HepG2 (cell line): ENCODE data around the gene IRF2BPL. TPM values are rescaled to one million over a fixed set of nuclear protein-coding genes. Genes with fewer than 3 reads are reported as not detected.

Source experiments
- ARNT ChIP-seq: fragments of 450-650 bp; IDR thresholded peaks from 2 replicates; pipeline ENCODE4 v1.6.1; 2017
- BCL3 ChIP-seq: sonication (generic); formaldehyde crosslinking; IDR thresholded peaks from 2 replicates; pipeline ENCODE4 v1.5.1; 2020; ENCODE audit warnings: mild to moderate bottlenecking, missing genetic modification reagents, moderate library complexity
- ETS1 ChIP-seq: sonication (generic); formaldehyde crosslinking; IDR thresholded peaks from 2 replicates; pipeline ENCODE4 v1.4.0; 2020; ENCODE audit warnings: missing genetic modification reagents
- HCFC1 ChIP-seq: fragments of 150-350 bp; IDR thresholded peaks from 2 replicates; pipeline ENCODE4 v1.6.1; 2014; ENCODE audit warnings: low read depth, low read length
- MEIS2 ChIP-seq: sonication (generic); formaldehyde crosslinking; IDR thresholded peaks from 2 replicates; pipeline ENCODE4 v1.9.0; 2021; ENCODE audit warnings: mild to moderate bottlenecking, missing genetic modification reagents
- MXD3 ChIP-seq: IDR thresholded peaks from 2 replicates; pipeline ENCODE4 v1.6.1; 2016; ENCODE audit warnings: mild to moderate bottlenecking, missing biosample characterization, missing genetic modification reagents
- PCBP1 ChIP-seq: fragments of 200-400 bp; formaldehyde crosslinking; IDR thresholded peaks from 2 replicates; pipeline ENCODE4 v1.6.1; 2017; ENCODE audit warnings: mild to moderate bottlenecking, low read depth, low read length, borderline replicate concordance
- PCBP2 ChIP-seq: fragments of 200-400 bp; formaldehyde crosslinking; optimal IDR thresholded peaks from 2 replicates; pipeline ENCODE3; 2018; ENCODE audit warnings: low read length, low read depth; ENCODE audit not compliant: poor library complexity, severe bottlenecking
- RNF2 ChIP-seq: fragments of 450-650 bp; conservative IDR thresholded peaks from 2 replicates; pipeline ENCODE4 v1.6.1; 2016; ENCODE audit warnings: low read depth
- SKI ChIP-seq: fragments of 450-650 bp; IDR thresholded peaks from one replicate; pipeline ENCODE4 v1.6.1; 2018; ENCODE audit warnings: mild to moderate bottlenecking; ENCODE audit not compliant: partially characterized antibody
- SP1 ChIP-seq, 2 experiments: fragments of 450-650 bp in 1 of 2; sonication (generic) in 1 of 2; formaldehyde crosslinking in 1 of 2; IDR thresholded peaks; 2 replicates each; pipeline versions ENCODE4 v1.4.0 to v1.6.1; 2016 to 2020; ENCODE audit warnings: missing genetic modification reagents in 1 of 2
- SRSF9 ChIP-seq: fragments of 200-400 bp; formaldehyde crosslinking; IDR thresholded peaks from 2 replicates; pipeline ENCODE4 v1.6.1; 2018; ENCODE audit warnings: borderline replicate concordance, mild to moderate bottlenecking, low read depth, low read length; ENCODE audit not compliant: insufficient read depth, poor library complexity, severe bottlenecking
- TIGD3 ChIP-seq: sonication (generic); formaldehyde crosslinking; IDR thresholded peaks from 2 replicates; pipeline ENCODE4 v1.5.1; 2020; ENCODE audit warnings: mild to moderate bottlenecking, missing genetic modification reagents, borderline replicate concordance
- ZBTB21 ChIP-seq: sonication (generic); formaldehyde crosslinking; IDR thresholded peaks from 2 replicates; pipeline ENCODE4 v1.4.0; 2020; ENCODE audit warnings: missing genetic modification reagents
- ZEB1 ChIP-seq: IDR thresholded peaks from 2 replicates; pipeline ENCODE4 v1.6.1; 2012; ENCODE audit warnings: mild to moderate bottlenecking, low read depth, inconsistent platforms; ENCODE audit not compliant: insufficient replicate concordance
- ZFP37 ChIP-seq: sonication (generic); formaldehyde crosslinking; IDR thresholded peaks from 2 replicates; pipeline ENCODE4 v1.4.0; 2020; ENCODE audit warnings: missing genetic modification reagents, borderline replicate concordance
- ZFP41 ChIP-seq: sonication (generic); formaldehyde crosslinking; IDR thresholded peaks from 2 replicates; pipeline ENCODE4 v1.4.0; 2020; ENCODE audit warnings: mild to moderate bottlenecking, missing genetic modification reagents, borderline replicate concordance
- ZMYM2 ChIP-seq: sonication (generic); formaldehyde crosslinking; IDR thresholded peaks from 2 replicates; pipeline ENCODE4 v1.8.0; 2022; ENCODE audit warnings: mild to moderate bottlenecking, missing genetic modification reagents
- ZNF101 ChIP-seq: sonication (generic); formaldehyde crosslinking; IDR thresholded peaks from 2 replicates; pipeline ENCODE4 v1.4.0; 2020; ENCODE audit warnings: mild to moderate bottlenecking, low read depth, missing genetic modification reagents, borderline replicate concordance
- ZNF552 ChIP-seq: sonication (generic); formaldehyde crosslinking; IDR thresholded peaks from 2 replicates; pipeline ENCODE4 v1.9.0; 2022; ENCODE audit warnings: missing genetic modification reagents, mild to moderate bottlenecking, borderline replicate concordance
- ZNF816 ChIP-seq: sonication (generic); formaldehyde crosslinking; IDR thresholded peaks from 2 replicates; pipeline ENCODE4 v1.8.0; 2022; ENCODE audit warnings: missing genetic modification reagents, mild to moderate bottlenecking, borderline replicate concordance
- ZNF879 ChIP-seq: sonication (generic); formaldehyde crosslinking; IDR thresholded peaks from 2 replicates; pipeline ENCODE4 v1.8.1; 2023; ENCODE audit warnings: missing genetic modification reagents
- polyA plus RNA-seq, 8 experiments: library from polyadenylated mRNA; depleted of rRNA in 3 of 8; stranded (reverse) in 7 of 8; unstranded in 1 of 8; fragments of >200 nt; fragmentation: Illumina TruSeq in 4 of 8; extraction: Trizol in 4 of 8; gene quantifications; 2 replicates each; pipeline versions ENCODE4 v1.2.1 to v1.2.3, GENCODE V29; 2011 to 2016; ENCODE audit warnings: low read depth in 4 of 8, missing spikeins in 1 of 8, mixed read lengths in 1 of 8; ENCODE audit not compliant: insufficient read depth in 1 of 8
- total RNA-seq, 5 experiments: library from RNA; depleted of rRNA; stranded (reverse); fragments of >200 nt; fragmentation: Illumina TruSeq; extraction: Trizol; gene quantifications; 2 replicates each; pipeline ENCODE4 v1.2.3, GENCODE V29; 2016; ENCODE audit warnings: low read depth in 1 of 5
- TF ChIP-seq, protein P1 (sequence below): sonication (generic); formaldehyde crosslinking; IDR thresholded peaks from 2 replicates; pipeline ENCODE4 v1.4.0; 2020; ENCODE audit warnings: mild to moderate bottlenecking, low read depth, missing genetic modification reagents
- TF ChIP-seq, protein P2 (sequence below): IDR thresholded peaks from 2 replicates; pipeline ENCODE4 v1.6.1; 2016; ENCODE audit warnings: low read depth, control low read depth

IRF2BPL gene
- total and polyA plus RNA-seq, 2 of the 13 experiments (the other 11 are each of a cell fraction or from before 2014, with no cell fraction given): 6.6 to 8.4 TPM

DNA sequence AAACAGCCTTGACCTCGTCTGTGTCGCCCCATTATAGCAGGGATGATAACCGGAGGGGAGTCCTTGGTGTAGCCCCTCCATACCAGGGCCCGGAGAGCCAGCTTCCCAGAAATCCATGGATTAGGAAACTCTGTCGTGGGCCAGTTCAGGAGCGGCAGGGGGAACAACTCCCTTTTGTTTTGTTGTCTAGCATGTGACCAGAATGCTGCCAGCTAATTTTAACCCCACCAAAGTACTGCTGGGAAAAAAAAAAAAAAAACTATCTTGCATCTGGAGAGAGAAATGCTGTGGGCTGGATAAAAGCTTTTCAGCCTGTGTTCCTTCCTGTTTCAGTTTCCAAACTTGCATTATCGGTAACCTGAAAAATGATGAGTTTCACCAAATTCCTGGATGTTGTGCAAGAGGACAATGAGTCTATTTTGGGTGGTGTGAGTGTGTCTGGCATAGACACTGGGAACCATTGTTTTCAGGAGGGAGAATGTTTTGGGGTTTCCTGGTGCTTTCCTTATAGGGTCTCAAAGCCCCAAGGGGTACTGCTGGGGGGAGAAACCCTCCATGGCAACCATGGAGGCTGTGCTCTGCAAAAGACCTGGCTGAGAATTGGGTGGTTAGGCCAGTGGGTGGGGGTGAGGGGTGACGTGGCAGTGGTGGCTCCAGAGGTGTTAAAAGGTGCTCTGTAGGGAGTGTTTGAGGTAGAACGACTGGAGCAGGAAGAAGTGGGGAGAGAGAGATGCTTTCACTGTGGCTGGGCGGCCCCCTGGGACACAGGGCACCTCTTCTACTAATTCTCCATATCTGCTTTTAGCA lies 14.9 kb upstream of the IRF2BPL start (continued):
- TF ChIP-seq TIGD3 (CRISPR knock-in tag): no peak
- no peak for TF ChIP-seq ZFP37 (CRISPR knock-in tag)
- no peak for TF ChIP-seq ZNF879 (CRISPR knock-in tag)
- no peak for TF ChIP-seq ZNF101
- TF ChIP-seq ZMYM2: no peak
- TF ChIP-seq ZNF816 (CRISPR knock-in tag): no peak
- TF ChIP-seq MXD3 (CRISPR knock-in tag): no peak
- no peak for TF ChIP-seq ETS1 (CRISPR knock-in tag)
- TF ChIP-seq ZNF552 (CRISPR knock-in tag): no peak
- TF ChIP-seq SRSF9: no peak
- TF ChIP-seq SP1 (IDR thresholded peaks at IDR 0.05): no peak
- no peak for TF ChIP-seq SP1 (CRISPR knock-in tag; IDR thresholded peaks at IDR 0.05)
- TF ChIP-seq RNF2: no peak
- TF ChIP-seq, protein P1, sequence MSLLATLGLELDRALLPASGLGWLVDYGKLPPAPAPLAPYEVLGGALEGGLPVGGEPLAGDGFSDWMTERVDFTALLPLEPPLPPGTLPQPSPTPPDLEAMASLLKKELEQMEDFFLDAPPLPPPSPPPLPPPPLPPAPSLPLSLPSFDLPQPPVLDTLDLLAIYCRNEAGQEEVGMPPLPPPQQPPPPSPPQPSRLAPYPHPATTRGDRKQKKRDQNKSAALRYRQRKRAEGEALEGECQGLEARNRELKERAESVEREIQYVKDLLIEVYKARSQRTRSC: no peak
- no peak for TF ChIP-seq BCL3 (CRISPR knock-in tag)
- no peak for TF ChIP-seq PCBP1
- peak; percentile 71 for TF ChIP-seq ZEB1
- TF ChIP-seq, protein P2, sequence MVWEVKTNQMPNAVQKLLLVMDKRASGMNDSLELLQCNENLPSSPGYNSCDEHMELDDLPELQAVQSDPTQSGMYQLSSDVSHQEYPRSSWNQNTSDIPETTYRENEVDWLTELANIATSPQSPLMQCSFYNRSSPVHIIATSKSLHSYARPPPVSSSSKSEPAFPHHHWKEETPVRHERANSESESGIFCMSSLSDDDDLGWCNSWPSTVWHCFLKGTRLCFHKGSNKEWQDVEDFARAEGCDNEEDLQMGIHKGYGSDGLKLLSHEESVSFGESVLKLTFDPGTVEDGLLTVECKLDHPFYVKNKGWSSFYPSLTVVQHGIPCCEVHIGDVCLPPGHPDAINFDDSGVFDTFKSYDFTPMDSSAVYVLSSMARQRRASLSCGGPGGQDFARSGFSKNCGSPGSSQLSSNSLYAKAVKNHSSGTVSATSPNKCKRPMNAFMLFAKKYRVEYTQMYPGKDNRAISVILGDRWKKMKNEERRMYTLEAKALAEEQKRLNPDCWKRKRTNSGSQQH: no peak
- TF ChIP-seq SKI: no peak
- no peak for TF ChIP-seq ARNT
- no peak for TF ChIP-seq PCBP2
- TF ChIP-seq ZFP41 (CRISPR knock-in tag): no peak
- no peak for TF ChIP-seq ZBTB21 (CRISPR knock-in tag)
- TF ChIP-seq HCFC1: no peak
- no peak for TF ChIP-seq MEIS2
